ENCODE results near the gene CSTF3. TPM values are rescaled to one million over a fixed set of nuclear protein-coding genes. Genes with fewer than 3 reads are reported as not detected.

The CSTF3 gene
- total and polyA plus RNA-seq, 10 of the 15 experiments (the other 5 are each of a cell fraction or from before 2014, with no cell fraction given), result 25.4 to 63.5 (median 49.5) TPM

GRCh38 chr11:33083918-33084317 is 77.4 kb downstream of the CSTF3 start (continued):
- no peak for TF ChIP-seq ZBTB11 (CRISPR knock-in tag; IDR thresholded peaks at IDR 0.05)

- RAD21 ChIA-PET (ENCODE audit: unreplicated experiment), result no interaction called here
- BruUV-seq (replicated peaks), result no TSS peak
- Histone ChIP-seq H3K79me2 (ENCODE audit: control insufficient read depth, insufficient read depth, low read length) (no peaks in the 10 kb centered on the region), H3K36me3 (ENCODE audit: control insufficient read depth in 2 of 2, insufficient read depth in 2 of 2, low read length in 1 of 2) (peaks cover 8 to 25% of the 10 kb centered on the region in 2 experiments), H3K9me3 (replicated peaks; ENCODE audit: control insufficient read depth, insufficient read depth, low read length) (no peaks in the 10 kb centered on the region), H4K20me1 (ENCODE audit: control insufficient read depth, insufficient read depth) (no peaks in the 10 kb centered on the region), H3K27me3 (replicated peaks in 1 of 2; ENCODE audit: control insufficient read depth in 2 of 2, insufficient read depth in 2 of 2, low read length in 1 of 2) (no peaks in the 10 kb centered on the region), H2AFZ (ENCODE audit: control insufficient read depth, low read depth, low read length) (no peak overlapping the region), H3K4me3 (no peak overlapping the region), H3K4me2 (ENCODE audit: control insufficient read depth, insufficient read depth) (no peak overlapping the region), H3K9ac (ENCODE audit: control insufficient read depth, insufficient read depth, low read length) (no peak overlapping the region), H3K27ac (ENCODE audit: control insufficient read depth, insufficient read depth) (no peak overlapping the region), H3K4me1 (ENCODE audit: control insufficient read depth, insufficient read depth, low read length) (no peaks in the 10 kb centered on the region)
- ATAC-seq (no peak), FAIRE-seq (no peak), DNase-seq (ENCODE audit: low read depth, low spot score) (no peak)
- 67% methylated on average over 8 of the region's 8 CpGs for WGBS (ENCODE audit: insufficient coverage, insufficient replicate concordance, low lambda C conversion rate, missing lambda C conversion rate)
- intact Hi-C loops (cut with micrococcal nuclease; ENCODE audit: unreplicated experiment) (no loop called here), in situ Hi-C loops (cut with MboI) (no loop called here)
- CTCF ChIA-PET, result interaction anchor here (1.4 kb wide), 2 partner anchors 9 to 111 kb away, joined by 3 to 9 read pairs; no protein-coding TSS in a partner anchor
- POLR2A ChIA-PET, result no interaction called here
- SMC1A ChIA-PET (ENCODE audit: uncharacterized antibody, unreplicated experiment), result no interaction called here
- TF ChIP-seq MEF2A (IDR thresholded peaks at IDR 0.05; ENCODE audit: insufficient read depth, low read depth, low read length) (no peak), GABPA (IDR thresholded peaks at IDR 0.05; ENCODE audit: low read depth) (no peak), BRCA1 (IDR thresholded peaks at IDR 0.05; ENCODE audit: low read depth, low read length) (no peak), MTA2 (IDR thresholded peaks at IDR 0.05; ENCODE audit: low read depth) (no peak), PAX5 (IDR thresholded peaks at IDR 0.05; ENCODE audit: borderline replicate concordance, low read depth, low read length) (no peak), STAT1 (conservative IDR thresholded peaks at IDR 0.05) (no peak), PML (IDR thresholded peaks at IDR 0.05; ENCODE audit: low read length) (no peak), MXI1 (IDR thresholded peaks at IDR 0.05; ENCODE audit: low read depth, low read length) (no peak), CREB1 (IDR thresholded peaks at IDR 0.05; ENCODE audit: low read depth) (no peak), CBFB (IDR thresholded peaks at IDR 0.05; ENCODE audit: low read depth) (no peak), POLR2AphosphoS5 (IDR thresholded peaks at IDR 0.05; ENCODE audit: low read length) (no peak), FOXK2 (IDR thresholded peaks at IDR 0.05) (no peak), PKNOX1 (IDR thresholded peaks at IDR 0.05) (no peak), SKIL (IDR thresholded peaks at IDR 0.05; ENCODE audit: low read depth, poor library complexity, severe bottlenecking) (no peak), IRF5 (IDR thresholded peaks at IDR 0.05; ENCODE audit: borderline replicate concordance) (no peak), RAD21 (IDR thresholded peaks at IDR 0.05; ENCODE audit: insufficient read depth, low read depth, low read length) (no peak)
These were observed 88.8 kb downstream of the CSTF3 start for GRCh38 chr11:33072465-33072864.

Measured in GM12878 (cell line).